Activated T-cell treated with anti-CD3 and anti-CD28 coated beads for 4 hours (primary cell): ENCODE results near the gene SMG5.
"Not testable (repeated sequence)": the region's sequence is repeated elsewhere in the genome, so short reads cannot be mapped to it uniquely, and the experiment has no call there.

Source experiments
- DNase-seq: peaks from one replicate; pipeline ENCODE4 v3.0.0-alpha.2; 2020

Gene SMG5, protein sequence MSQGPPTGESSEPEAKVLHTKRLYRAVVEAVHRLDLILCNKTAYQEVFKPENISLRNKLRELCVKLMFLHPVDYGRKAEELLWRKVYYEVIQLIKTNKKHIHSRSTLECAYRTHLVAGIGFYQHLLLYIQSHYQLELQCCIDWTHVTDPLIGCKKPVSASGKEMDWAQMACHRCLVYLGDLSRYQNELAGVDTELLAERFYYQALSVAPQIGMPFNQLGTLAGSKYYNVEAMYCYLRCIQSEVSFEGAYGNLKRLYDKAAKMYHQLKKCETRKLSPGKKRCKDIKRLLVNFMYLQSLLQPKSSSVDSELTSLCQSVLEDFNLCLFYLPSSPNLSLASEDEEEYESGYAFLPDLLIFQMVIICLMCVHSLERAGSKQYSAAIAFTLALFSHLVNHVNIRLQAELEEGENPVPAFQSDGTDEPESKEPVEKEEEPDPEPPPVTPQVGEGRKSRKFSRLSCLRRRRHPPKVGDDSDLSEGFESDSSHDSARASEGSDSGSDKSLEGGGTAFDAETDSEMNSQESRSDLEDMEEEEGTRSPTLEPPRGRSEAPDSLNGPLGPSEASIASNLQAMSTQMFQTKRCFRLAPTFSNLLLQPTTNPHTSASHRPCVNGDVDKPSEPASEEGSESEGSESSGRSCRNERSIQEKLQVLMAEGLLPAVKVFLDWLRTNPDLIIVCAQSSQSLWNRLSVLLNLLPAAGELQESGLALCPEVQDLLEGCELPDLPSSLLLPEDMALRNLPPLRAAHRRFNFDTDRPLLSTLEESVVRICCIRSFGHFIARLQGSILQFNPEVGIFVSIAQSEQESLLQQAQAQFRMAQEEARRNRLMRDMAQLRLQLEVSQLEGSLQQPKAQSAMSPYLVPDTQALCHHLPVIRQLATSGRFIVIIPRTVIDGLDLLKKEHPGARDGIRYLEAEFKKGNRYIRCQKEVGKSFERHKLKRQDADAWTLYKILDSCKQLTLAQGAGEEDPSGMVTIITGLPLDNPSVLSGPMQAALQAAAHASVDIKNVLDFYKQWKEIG

DNA sequence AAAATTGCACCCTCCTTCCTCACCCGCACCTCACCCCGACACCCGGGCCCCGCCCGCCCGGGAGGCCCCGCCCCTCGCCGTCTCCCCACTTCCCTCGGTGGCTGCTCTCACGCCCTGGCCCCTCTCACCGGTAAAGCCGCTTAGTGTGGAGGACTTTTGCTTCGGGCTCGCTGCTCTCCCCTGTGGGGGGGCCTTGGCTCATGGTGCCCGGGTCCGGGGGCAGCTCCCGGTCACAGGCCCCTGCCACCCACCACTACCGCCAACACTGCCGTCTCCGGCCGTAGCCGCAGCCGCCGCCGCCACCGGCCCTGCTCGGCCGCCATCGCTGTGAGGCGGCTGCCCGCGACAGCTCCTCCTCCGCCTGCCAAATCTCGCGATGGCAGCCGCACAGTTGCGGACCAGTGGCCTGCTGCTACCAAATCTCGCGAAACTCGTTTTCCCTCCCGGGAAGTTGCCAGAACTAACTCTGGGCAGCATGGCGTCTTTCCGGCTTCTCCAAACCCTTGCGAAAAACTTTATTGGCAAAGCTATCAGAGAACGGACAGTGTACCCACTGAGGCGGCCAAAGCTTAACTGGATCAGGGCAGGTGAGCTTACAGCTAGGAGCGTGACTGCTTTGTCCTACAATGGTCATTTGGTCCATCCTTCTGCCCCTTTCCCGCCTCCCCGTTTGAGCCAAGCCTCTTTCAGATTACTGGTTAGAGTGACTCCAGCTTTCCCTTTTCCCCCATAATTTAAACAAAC, at the start of gene SMG5:
SMG5 (minus strand) TSS at position 347 of the 744 bp plus-strand sequence; CDS start at position 202, 145 bp downstream.
- peak; percentile 92 for DNase-seq

DNA sequence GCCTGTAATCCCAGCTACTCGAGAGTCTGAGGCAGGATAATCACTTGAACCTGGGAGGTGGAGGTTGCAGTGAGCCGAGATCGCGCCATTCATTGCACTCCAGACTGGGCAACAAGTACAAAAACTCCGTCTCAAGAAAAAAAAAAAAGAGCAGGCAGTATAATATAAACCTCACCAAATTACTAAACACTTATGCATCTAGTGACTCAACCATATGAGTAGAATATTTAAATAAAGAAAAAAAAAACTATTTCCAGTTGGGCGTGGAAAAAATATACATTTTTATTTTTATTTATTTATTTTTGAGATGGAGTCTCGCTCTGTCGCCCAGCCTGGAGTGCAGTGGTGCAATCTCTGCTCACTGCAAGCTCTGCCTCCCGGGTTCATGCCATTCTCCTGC, 40.6 kb upstream of the SMG5 start:
- DNase-seq, result not testable (repeated sequence)

DNA sequence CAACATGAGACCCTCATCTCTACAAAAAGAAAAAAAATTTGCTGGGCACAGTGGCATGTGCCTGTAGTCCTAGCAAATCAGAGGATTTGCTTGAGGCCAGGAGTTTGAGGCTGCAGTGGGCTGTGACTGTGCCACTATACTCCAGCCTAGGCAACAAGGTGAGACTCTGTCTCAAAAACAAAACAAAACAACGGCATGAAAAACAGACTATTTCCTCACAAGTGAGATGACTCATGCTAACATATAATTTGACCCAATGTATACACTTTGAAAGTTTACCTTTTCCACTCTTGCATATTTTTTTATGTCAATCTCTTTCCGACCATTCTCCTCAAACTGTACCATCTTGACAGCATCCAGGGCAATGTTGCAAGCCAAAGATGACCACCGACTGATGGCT, 37.9 kb upstream of the SMG5 start:
- no peak for DNase-seq

DNA sequence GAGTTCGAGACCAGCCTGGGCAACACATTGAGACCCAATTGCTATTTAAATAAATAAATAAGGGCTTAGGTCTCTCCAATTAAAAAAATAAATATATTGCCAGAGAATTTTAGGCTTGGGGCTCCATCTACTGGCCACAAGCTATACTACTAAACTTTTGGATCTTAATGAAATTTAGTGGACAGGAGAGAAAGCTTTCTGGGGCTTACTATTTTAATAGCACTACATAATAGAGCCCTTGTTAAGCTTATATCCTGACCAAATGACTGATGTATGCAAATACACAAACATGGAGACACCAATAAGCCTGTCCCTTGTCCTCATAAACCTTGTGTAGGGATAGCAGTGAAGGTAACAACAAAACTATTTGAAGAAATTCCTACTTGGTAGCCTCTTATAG, 37.0 kb upstream of the SMG5 start:
- DNase-seq, result no peak

DNA sequence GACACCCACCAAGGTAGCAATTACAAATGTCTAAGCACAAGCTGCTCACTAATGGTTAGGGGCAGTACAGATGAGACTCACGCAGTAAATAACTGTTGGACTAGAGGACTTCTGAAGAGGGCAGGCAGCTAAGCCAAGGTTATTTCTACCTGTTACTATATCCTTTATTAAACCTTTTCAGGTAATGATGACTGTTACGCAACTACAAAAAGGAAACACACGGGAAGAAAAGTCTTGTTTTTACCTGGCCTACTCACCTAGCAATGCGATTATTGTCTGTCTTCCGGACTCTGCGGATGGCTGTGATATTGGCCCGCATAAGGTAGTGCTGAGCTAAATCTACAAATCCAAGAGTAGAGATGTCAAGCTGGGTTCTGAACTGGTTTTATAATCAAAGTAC, 34.3 kb upstream of the SMG5 start:
- no peak for DNase-seq

DNA sequence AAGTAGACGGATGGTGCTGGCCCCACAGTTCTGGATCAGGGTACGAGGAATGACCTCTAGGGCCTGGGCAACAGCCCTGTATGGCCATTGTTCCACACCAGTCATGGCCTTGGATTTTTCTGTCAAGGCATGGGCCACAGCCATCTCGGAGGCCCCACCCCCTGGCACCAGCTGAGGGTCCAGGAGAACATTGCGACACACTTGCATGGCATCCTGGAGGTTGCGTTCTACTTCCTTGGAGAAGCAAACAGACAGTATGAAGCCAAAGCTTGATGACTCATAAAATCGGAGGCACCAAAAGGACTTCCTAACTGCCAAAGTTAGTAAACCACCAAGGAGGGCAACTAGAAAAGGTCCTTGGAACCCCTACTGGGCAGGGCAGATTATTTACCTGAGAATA, 28.3 kb upstream of the SMG5 start:
- no peak for DNase-seq

DNA sequence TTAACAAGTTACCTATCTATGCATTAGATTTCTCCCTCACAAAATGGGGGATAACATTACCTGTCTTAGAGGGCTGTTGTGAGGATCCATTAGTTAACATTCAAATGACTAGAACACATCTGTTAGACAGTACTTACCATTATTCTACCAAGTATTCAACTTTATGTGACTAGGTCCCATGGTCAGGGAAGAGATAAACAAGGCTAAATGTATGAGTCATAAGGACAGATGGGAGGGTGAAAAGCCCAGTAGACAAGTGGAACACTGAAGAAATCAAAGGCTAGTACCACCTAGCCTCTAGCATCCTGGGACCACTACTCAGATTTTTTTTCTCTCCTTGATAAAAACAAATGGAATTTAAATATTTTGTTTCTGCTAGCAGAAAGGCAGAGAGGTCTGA, 25.5 kb upstream of the SMG5 start:
- no peak for DNase-seq

DNA sequence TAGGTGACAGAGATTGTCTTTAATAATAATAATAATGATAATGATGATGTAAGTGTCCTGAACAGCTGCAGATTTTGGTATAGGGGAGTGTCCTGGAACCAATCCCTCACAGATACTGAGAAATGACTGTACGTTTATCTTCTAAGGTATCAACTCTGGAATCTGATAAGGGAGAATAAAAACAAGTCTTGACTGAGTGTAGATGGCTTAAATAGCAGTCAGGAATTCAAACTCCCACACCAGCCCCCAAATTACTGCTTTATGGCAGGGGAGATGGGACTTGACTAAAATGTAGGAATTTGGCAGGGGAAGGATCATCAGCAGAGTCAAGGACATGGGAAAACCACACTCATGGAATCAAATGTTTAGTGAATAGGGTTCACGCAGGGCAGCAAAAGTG, 22.6 kb upstream of the SMG5 start:
- no peak for DNase-seq

DNA sequence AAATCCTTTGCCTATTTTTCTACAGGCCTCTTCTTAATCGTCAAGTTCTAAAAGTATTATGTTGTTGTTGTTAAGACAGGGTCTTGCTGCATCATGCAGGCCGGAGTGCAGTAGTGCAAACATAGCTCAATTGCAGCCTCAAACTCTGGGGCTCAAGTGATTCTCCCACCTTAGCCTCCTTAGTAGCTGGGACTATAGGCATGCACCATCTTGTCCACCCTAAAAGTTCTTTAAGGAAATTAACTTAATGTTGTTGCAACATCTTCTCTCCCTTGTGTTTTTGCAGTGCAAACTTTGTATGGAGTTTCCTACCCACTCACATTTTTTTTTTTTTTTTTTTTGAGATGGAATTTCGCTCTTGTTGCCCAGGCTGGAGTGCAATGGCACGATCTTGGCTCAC, 20.6 kb upstream of the SMG5 start:
- no peak for DNase-seq

DNA sequence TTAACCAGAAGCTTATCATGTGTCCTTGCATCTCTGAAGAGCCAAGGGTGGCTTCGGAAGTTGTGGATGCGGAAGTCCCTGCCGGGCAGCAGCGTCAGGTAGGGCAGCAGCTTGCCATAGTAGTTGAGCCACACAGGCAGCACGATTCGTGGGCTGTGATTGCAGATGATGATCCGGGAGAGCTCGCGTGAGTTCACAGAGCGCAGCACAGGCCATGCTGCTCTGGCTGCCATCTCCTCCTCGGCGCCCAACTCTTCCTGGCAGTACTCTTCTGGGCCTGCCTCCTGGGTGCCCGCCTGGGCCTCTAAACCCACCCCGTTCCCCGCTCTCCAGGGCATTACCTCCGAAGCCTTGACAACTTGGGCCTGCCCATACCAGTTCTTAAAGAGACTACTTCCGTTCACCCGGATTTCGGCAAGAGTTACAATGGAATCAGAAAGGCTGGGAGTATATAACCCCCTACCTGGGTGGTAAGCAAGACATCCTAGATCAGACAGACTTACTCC, 16.3 kb upstream of the SMG5 start, which contains the start of gene VHLL:
VHLL (minus strand) TSS at position 456 of the 506 bp plus-strand sequence; CDS start at position 338, 118 bp downstream.
- DNase-seq, result no peak

DNA sequence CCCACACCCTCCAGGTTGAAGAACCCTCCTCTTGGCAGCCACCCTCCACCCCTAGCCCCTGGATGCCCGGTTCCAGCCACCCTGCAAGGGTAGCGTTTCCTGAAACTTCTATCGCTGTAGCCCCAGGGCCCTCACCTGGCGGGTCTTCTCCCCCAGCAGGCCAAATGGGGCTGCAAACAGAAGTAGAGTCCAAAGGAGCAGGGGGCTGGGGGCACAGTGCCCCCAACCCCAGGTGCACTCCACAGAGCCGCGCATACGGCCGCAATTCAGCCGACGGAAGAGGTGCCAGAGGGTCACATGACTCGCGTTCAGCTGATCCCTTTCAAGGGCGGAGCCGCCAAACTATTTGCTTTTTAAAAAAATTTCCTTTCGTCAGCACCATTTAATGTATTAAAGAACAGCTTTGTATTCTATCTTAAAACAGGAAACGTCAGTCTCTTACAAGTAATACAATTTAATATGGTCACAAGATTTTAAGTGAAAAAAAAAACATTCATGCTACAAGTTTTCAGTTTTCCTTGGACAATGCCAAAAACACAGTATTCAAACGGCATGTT, 12.8 kb upstream of the SMG5 start, which contains the start of gene GLMP:
GLMP (minus strand) TSS at position 289 of the 557 bp plus-strand sequence; CDS start at position 255, 34 bp downstream.
- peak; percentile 27 for DNase-seq

DNA sequence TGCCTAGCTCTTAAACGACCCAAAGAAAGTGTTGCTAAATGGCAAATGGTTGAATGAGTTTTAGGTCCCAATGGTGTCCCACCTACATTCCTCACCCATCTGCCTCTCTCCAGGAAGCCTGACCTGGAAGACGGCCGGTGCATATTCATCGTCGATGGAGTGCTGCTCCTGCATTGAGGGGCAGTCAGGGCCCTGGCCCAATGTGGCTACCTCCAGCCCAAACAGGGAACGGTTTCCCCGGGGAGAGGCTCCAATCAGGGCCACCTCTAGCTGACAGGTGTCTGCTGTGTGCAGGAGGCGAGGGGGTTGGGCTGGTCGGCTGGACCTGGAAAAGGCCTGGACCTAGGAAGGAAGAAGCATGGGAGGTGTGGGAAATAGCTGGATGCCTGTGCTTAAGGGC, 11.3 kb upstream of the SMG5 start:
- no peak for DNase-seq

DNA sequence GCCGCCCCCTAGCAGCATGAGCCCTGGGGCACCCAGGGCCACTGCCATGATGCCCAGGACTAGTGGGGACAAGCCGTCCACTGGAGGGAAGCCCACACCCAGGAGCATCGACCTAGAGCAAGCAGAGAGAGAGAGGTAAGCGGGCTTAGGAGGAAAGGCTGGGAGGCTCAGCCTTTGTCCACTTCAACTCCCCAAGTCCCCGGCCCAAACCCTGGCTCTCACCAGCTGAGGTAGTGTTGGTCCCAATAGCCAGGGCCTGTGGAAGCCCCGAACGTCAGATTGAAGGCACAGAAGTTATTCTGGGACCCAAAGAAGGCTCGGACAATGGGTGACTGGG, 10.4 kb upstream of the SMG5 start:
- DNase-seq, result no peak

DNA sequence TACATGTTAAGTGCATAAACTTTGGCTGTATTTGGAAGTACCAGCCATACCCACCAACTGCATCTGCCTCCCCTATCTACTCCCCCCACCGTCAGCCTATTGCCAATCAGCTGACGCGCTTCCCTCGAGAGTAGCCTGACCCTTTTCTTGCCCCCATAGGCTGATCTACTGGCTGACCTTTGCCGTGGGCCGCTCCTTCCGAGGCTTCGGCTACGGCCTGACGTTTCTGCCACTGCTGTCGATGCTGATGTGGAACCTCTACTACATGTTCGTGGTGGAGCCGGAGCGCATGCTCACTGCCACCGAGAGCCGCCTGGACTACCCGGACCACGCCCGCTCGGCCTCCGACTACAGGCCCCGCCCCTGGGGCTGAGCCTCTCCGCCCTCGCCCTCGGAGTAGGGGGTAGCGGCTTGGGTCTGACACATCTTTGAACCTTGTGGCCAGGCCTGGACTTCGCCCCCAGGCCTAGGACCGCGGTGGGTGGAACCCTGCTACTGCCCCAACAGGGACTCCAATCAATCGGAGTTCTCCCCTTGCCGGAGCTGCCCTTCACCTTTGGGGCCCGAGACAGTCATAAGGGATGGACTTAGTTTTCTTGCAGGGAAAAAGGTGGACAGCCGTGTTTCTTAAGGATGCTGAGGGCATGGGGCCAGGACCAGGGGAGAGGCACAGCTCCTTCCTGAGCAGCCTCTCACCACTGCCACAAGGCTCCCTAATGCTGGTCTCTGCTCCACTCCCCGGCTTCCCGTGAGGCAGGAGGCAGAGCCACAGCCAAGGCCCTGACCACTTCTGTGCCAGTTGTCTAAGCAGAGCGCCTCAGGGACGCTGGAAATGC, 8.8 kb upstream of the SMG5 start:
- DNase-seq, result no peak

DNA sequence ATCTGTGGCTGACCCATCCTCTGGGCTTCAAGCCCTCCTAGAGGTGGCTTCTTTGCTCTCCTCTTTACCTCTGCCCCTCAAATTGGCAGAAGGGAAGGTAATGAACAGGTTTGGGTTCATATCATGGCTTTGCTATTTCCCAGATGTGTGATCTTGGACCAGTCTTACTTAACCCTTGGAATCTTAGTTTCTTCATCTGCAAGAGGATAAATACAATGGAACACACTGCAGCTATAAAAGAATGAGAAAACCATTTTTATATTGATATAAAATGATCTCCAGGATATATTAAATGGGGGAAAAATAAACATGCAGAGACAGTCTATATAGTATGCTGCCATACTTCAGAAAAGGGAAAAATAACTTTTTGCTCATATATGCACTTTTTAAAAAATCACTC, 7.2 kb upstream of the SMG5 start:
- DNase-seq, result no peak

DNA sequence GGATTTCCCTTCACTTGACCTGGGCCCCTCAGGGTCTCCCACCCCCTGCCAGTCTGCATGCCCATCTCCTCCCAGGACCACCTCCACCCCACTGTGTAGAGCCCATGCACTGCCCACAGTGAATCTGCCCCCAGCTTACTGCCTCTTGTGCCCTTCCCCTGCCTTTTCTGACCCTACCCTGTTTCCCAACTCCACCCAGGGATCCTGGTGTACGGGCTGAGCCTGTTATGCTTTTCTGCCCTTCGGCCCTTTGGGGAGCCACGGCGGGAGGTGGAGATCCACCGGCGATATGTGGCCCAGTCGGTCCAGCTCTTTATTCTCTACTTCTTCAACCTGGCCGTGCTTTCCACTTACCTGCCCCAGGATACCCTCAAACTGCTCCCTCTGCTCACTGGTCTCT, 3.4 kb upstream of the SMG5 start:
- no peak for DNase-seq

DNA sequence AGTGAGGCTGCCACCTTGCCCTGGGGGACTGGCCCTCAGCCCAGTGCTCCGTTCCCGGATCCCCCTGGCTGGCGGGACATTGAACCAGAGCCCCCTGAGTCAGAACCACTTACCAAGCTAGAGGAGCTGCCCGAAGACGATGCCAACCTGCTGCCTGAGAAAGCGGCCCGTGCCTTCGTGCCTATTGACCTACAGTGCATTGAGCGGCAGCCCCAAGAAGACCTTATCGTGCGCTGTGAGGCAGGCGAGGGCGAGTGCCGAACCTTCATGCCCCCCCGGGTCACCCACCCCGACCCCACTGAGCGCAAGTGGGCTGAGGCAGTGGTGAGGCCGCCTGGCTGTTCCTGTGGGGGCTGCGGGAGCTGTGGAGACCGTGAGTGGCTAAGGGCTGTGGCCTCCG, 2.8 kb upstream of the SMG5 start:
- DNase-seq, result no peak

DNA sequence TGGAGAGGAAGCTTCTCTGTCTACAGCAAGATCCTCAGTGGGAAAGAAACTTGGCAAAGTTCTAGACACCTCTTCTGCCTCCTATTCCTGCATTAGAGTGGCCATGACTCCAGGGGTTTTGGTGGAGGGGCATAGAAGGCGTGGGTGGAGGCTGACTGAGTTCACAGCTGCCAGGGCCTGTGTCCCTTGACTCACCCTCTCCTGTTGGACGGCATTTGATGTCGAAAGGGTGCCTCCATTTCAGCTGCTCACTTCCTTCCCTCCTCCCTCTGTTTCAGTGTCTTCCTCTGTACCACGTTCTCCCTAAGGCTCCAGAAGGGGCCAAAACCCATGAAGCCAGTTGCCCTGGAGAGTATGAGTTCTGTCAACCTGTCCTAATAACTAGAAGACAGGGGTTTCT, 2.1 kb upstream of the SMG5 start:
- DNase-seq, result no peak

DNA sequence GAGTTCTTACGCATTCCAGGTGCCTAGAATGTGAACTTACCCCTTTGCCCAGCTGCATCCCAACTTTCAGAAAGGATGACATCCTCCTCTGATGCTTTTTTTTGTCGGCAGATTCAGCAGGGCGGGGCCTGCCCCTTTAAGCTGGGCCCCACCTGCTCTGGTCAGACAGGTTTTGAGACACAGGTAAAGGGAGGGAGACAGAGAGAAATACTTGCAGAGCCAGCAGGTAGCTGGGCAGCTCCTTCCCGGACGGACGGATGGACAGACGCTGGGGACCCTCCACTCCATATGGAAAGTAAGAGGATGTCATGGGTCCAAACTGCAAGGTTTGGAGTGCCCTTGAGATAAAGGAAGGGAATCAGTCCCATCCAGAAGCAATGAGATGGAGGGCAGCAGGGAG, 1.5 kb upstream of the SMG5 start, which contains the start of gene TMEM79:
TMEM79 (plus strand) TSS at position 214 of the 400 bp plus-strand sequence. CDS start 902 bp downstream, outside the sequence.
- DNase-seq, result no peak

DNA sequence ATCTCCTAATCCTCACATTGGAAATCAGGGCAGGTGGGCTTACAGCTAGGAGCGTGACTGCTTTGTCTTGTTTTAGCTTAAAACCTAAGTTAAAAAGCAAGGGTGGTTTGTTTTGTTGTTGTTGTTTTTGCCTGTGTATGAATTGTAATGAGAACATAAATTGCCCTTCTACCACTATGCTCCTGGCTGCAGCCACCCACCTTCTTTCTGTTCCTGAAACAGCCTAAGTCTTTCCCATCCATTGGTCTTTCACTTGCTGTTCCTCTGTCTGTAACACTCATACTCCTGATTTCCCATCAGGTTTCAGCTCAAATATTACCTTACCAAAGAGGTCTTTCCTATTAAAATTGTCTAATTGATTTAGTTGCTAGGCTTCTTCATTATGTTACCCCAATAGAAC, 896 bp upstream of the SMG5 start:
- no peak for DNase-seq
